GM19099 (cell line): Measurements from ENCODE around the gene CMTM6.

ENCODE experiments used
- POLR2A ChIP-seq: IDR thresholded peaks from 3 replicates; pipeline ENCODE4 v1.6.1; 2011; ENCODE audit warnings: low read depth; ENCODE audit not compliant: insufficient read length; ENCODE audit errors: extremely low read depth

Gene CMTM6

GRCh38 chr3:32481791-32482631 is 20.6 kb downstream of the CMTM6 start:
- TF ChIP-seq POLR2A = no peak

GRCh38 chr3:32480604-32481003 is 22.0 kb downstream of the CMTM6 start:
- TF ChIP-seq POLR2A = no peak

- no peak for TF ChIP-seq POLR2A
These were observed 28.5 kb downstream of the CMTM6 start for GRCh38 chr3:32474201-32474600.

- TF ChIP-seq POLR2A = no peak
These were observed 31.4 kb downstream of the CMTM6 start for GRCh38 chr3:32471246-32471645.

- TF ChIP-seq POLR2A = no peak
These were observed 32.3 kb downstream of the CMTM6 start for GRCh38 chr3:32470362-32470761.

- no peak for TF ChIP-seq POLR2A
These were observed 33.3 kb downstream of the CMTM6 start for GRCh38 chr3:32469151-32469874.

GRCh38 chr3:32467333-32468070 is 35.1 kb downstream of the CMTM6 start:
- no peak for TF ChIP-seq POLR2A

GRCh38 chr3:32460031-32460749 is 42.5 kb downstream of the CMTM6 start:
- TF ChIP-seq POLR2A = no peak

GRCh38 chr3:32459450-32459849 is 43.2 kb downstream of the CMTM6 start:
- no peak for TF ChIP-seq POLR2A

- TF ChIP-seq POLR2A = peak; percentile 32
These were observed 44.6 kb downstream of the CMTM6 start for GRCh38 chr3:32457971-32458471.

DNA sequence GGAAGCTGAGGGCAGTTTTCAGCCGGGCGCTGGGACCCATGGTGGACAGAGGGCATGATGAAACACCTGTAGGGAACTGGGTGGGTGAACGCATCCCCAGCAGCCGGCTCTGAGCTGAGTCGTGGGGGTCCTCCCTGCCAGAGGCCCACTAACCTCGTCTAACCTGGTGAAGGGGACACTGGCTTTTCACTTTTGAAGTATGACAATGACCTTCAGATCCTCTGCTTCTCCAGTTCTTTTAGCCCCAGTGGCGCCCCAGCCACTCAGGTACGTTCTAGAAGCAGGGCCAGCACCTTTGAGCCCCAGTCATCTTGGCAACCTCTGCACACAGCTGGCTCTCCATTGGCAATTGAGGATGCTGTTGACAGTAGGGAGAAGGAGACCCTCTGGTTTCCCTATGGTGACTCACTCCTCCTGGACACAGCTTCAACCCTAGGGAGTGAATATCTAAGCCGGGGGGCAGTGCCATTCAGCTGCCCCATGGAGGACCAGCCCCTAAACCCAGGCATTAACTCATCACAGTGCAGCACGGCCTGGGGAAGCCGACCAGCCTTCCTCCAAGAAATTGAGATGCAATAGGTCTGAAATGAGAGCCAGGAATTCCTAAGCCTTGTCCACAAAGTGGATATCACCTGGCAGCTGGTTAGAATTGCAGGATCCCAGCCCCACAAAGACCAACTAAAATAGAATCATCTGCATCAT is 46.1 kb downstream of the CMTM6 start:
- no peak for TF ChIP-seq POLR2A

- no peak for TF ChIP-seq POLR2A
These were observed 46.8 kb downstream of the CMTM6 start for GRCh38 chr3:32455609-32456428.
